Mesenchymal stem cell (in vitro differentiated cells and primary cell): ENCODE measurements around the gene TAC4.
A peak's percentile ranks its signal among the peaks of the same experiment; 100 is the strongest.

Source experiments
- DNase-seq: peaks from one replicate; pipeline ENCODE4 v3.0.0-alpha.2; 2013
- H2AFZ ChIP-seq: one replicate; pipeline ENCODE4 v1.6.1; 2013; ENCODE audit warnings: low read depth, mild to moderate bottlenecking, control low read depth, inconsistent platforms, low read length, moderate library complexity
- H2AK5ac ChIP-seq: 2 replicates; pipeline ENCODE4 v1.6.1; 2013; ENCODE audit warnings: low read length, moderate library complexity, mild to moderate bottlenecking, inconsistent platforms; ENCODE audit not compliant: severe bottlenecking
- H2BK120ac ChIP-seq: one replicate; pipeline ENCODE4 v1.6.1; 2013; ENCODE audit warnings: low read depth, mild to moderate bottlenecking, inconsistent platforms, low read length, moderate library complexity
- H2BK12ac ChIP-seq, 2 experiments: one replicate each; pipeline ENCODE4 v1.6.1; 2013; ENCODE audit warnings: inconsistent platforms in 2 of 2, low read length in 2 of 2, mild to moderate bottlenecking in 2 of 2, moderate library complexity in 2 of 2, control low read depth in 1 of 2
- H2BK15ac ChIP-seq: one replicate; pipeline ENCODE4 v1.6.1; 2013; ENCODE audit warnings: mild to moderate bottlenecking, low read depth, inconsistent platforms; ENCODE audit not compliant: poor library complexity, severe bottlenecking
- H2BK5ac ChIP-seq: 2 replicates; pipeline ENCODE4 v1.6.1; 2013; ENCODE audit warnings: low read depth, mild to moderate bottlenecking, low read length, control low read depth, inconsistent platforms; ENCODE audit not compliant: poor library complexity, severe bottlenecking
- H3K14ac ChIP-seq, 2 experiments: one replicate each; pipeline ENCODE4 v1.6.1; 2013; ENCODE audit warnings: inconsistent platforms in 2 of 2, low read length in 2 of 2, control low read depth in 1 of 2, mild to moderate bottlenecking in 1 of 2, moderate library complexity in 1 of 2
- H3K18ac ChIP-seq, 2 experiments: one replicate each; pipeline ENCODE4 v1.6.1; 2013; ENCODE audit warnings: inconsistent platforms in 2 of 2, low read length in 2 of 2, control low read depth in 1 of 2, low read depth in 1 of 2, mild to moderate bottlenecking in 1 of 2
- H3K23ac ChIP-seq, 2 experiments: one replicate each; pipeline ENCODE4 v1.6.1; 2013; ENCODE audit warnings: inconsistent platforms in 2 of 2, low read length in 2 of 2, mild to moderate bottlenecking in 2 of 2, moderate library complexity in 2 of 2, control low read depth in 1 of 2
- H3K27ac ChIP-seq: 2 replicates; pipeline ENCODE4 v1.5.1; 2013; ENCODE audit warnings: mild to moderate bottlenecking, moderate library complexity, low read length, control low read depth, inconsistent platforms; ENCODE audit not compliant: poor library complexity, severe bottlenecking
- H3K27me3 ChIP-seq, 2 experiments: 2 replicates each; pipeline versions ENCODE4 v1.6.1 to v1.7.0; 2013; ENCODE audit warnings: low read length in 2 of 2, mild to moderate bottlenecking in 2 of 2, moderate library complexity in 2 of 2, control low read depth in 1 of 2, inconsistent platforms in 1 of 2; ENCODE audit not compliant: control insufficient read depth in 1 of 2, insufficient read depth in 1 of 2
- H3K36me3 ChIP-seq, 2 experiments: 2 replicates each; pipeline versions ENCODE4 v1.6.1 to v1.7.0; 2013; ENCODE audit warnings: low read length in 2 of 2, control low read depth in 1 of 2, inconsistent platforms in 1 of 2, low read depth in 1 of 2, mild to moderate bottlenecking in 1 of 2; ENCODE audit not compliant: insufficient read depth in 2 of 2, control insufficient read depth in 1 of 2
- H3K4ac ChIP-seq, 2 experiments: one replicate each; pipeline ENCODE4 v1.6.1; 2013; ENCODE audit warnings: inconsistent platforms in 2 of 2, low read length in 2 of 2, mild to moderate bottlenecking in 2 of 2, moderate library complexity in 2 of 2, control low read depth in 1 of 2, low read depth in 1 of 2
- H3K4me1 ChIP-seq: 2 replicates; pipeline ENCODE4 v1.6.1; 2013; ENCODE audit warnings: low read depth, low read length, control low read depth; ENCODE audit not compliant: control insufficient read depth, insufficient read depth
- H3K4me2 ChIP-seq: 2 replicates; pipeline ENCODE4 v1.6.1; 2013; ENCODE audit warnings: low read length, mild to moderate bottlenecking, inconsistent platforms; ENCODE audit not compliant: poor library complexity, severe bottlenecking
- H3K4me3 ChIP-seq, 2 experiments: 2 replicates each; pipeline versions ENCODE4 v1.5.1 to v1.7.0; 2013; ENCODE audit warnings: low read length in 2 of 2, mild to moderate bottlenecking in 2 of 2, control low read depth in 1 of 2, low read depth in 1 of 2; ENCODE audit not compliant: insufficient read depth in 1 of 2
- H3K79me1 ChIP-seq: replicated peaks from 2 replicates; pipeline ENCODE4 v1.6.1; 2013; ENCODE audit warnings: mild to moderate bottlenecking, control low read depth, low read length, inconsistent platforms; ENCODE audit not compliant: poor library complexity, severe bottlenecking
- H3K9ac ChIP-seq: 2 replicates; pipeline ENCODE4 v1.7.0; 2013; ENCODE audit warnings: mild to moderate bottlenecking, low read length, moderate library complexity
- H3K9me3 ChIP-seq: 2 replicates; pipeline ENCODE4 v1.7.0; 2013; ENCODE audit warnings: mild to moderate bottlenecking, low read length; ENCODE audit not compliant: control insufficient read depth
- H4K8ac ChIP-seq: one replicate; pipeline ENCODE4 v1.6.1; 2013; ENCODE audit warnings: inconsistent platforms, mild to moderate bottlenecking, low read length, moderate library complexity
- H4K91ac ChIP-seq: one replicate; pipeline ENCODE4 v1.6.1; 2013; ENCODE audit warnings: mild to moderate bottlenecking, low read length, inconsistent platforms
- WGBS: methylation state at CpG from one replicate; pipeline ENCODE4 v1.1.7; 2013; ENCODE audit warnings: mixed read lengths; 5-methylcytosine and 5-hydroxymethylcytosine counted together

Gene TAC4

DNA sequence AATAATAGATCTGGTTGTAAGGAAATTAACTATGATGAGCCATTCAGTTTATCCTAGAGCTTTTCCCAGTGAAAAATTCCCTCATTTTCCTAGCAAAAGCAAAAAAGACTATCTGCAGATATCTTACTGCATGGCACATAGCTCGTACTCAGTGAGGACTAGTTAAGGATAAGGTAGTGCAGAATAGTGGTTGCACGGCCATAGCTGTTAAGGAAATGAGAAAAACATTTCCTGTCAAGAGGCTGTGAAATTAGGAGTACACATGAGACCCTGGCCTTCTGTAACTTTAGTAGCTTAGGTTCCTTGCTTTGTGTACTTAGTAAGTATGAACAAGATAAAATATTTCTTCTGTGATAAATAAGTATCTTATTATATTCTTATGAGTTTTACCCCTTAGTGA is 49.1 kb downstream of the TAC4 start:
- Histone ChIP-seq H3K9ac (peak overlapping the region; percentile 27), H3K23ac (no peak overlapping the region), H3K4me2 (no peak overlapping the region), H3K36me3 (peaks cover 26 to 73% of the 10 kb centered on the region in 2 experiments), H3K14ac (no peak overlapping the region), H2AK5ac (no peak overlapping the region), H4K91ac (no peak overlapping the region), H3K27ac (no peak overlapping the region), H3K9me3 (no peaks in the 10 kb centered on the region), H3K79me1 (peaks cover 26% of the 10 kb centered on the region), H3K4ac (no peak overlapping the region), H2BK15ac (no peak overlapping the region), H4K8ac (no peak overlapping the region), H2BK12ac (no peak overlapping the region), H2BK120ac (no peak overlapping the region), H2AFZ (no peak overlapping the region), H3K4me3 (no peak overlapping the region), H3K27me3 (no peaks in the 10 kb centered on the region), H3K4me1 (peaks cover 2% of the 10 kb centered on the region), H2BK5ac (no peak overlapping the region), H3K18ac (no peak overlapping the region)
- WGBS = 93% methylated on average over 2 of the region's 2 CpGs
- no peak for DNase-seq

GRCh38 chr17:49798182-49798581 is 49.7 kb downstream of the TAC4 start:
- H4K91ac ChIP-seq = no peak overlapping the region
- H2BK12ac ChIP-seq = no peak overlapping the region
- H3K4me1 ChIP-seq = peaks cover 2% of the 10 kb centered on the region
- H3K27ac ChIP-seq = no peak overlapping the region
- H3K14ac ChIP-seq = no peak overlapping the region
- H2BK15ac ChIP-seq = no peak overlapping the region
- no peak overlapping the region for H2AFZ ChIP-seq
- no peak overlapping the region for H3K4me2 ChIP-seq
- peak overlapping the region in 1 of 2 experiments; percentile 4 for H3K4me3 ChIP-seq
- peaks cover 30 to 79% of the 10 kb centered on the region in 2 experiments for H3K36me3 ChIP-seq
- no peak overlapping the region for H2BK5ac ChIP-seq
- no peak overlapping the region for H3K4ac ChIP-seq
- H2AK5ac ChIP-seq = no peak overlapping the region
- no peaks in the 10 kb centered on the region for H3K9me3 ChIP-seq
- WGBS = 90% methylated on average over 8 of the region's 8 CpGs
- H3K9ac ChIP-seq = peak overlapping the region; percentile 64
- H3K27me3 ChIP-seq = no peaks in the 10 kb centered on the region
- no peak for DNase-seq
- H2BK120ac ChIP-seq = no peak overlapping the region
- no peak overlapping the region for H4K8ac ChIP-seq
- no peak overlapping the region for H3K18ac ChIP-seq
- H3K79me1 ChIP-seq = peaks cover 26% of the 10 kb centered on the region
- no peak overlapping the region for H3K23ac ChIP-seq

DNA sequence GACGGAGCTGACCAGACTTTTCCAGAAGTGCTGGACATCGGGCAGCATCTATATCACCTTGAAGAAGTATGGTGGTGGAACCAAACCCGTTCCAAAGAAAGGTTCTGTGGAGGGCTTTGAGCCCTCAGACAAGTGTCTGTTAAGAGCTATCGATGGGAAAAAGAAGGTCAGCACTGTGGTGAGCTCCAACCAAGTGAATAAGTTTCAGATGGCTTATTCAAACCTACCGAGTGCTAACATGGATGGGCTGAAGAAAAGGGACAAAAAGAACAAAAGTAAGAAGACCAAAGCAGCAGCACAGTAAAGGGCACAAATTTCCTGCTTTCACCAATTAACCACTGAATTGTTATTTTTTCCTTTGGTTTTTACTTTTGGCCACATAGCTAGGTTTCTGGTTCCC is 52.5 kb downstream of the TAC4 start:
- H3K18ac ChIP-seq = no peak overlapping the region
- H3K9me3 ChIP-seq = no peaks in the 10 kb centered on the region
- no peak overlapping the region for H2BK15ac ChIP-seq
- no peak overlapping the region for H3K14ac ChIP-seq
- H3K36me3 ChIP-seq = peaks cover 26 to 83% of the 10 kb centered on the region in 2 experiments
- H3K9ac ChIP-seq = no peak overlapping the region
- no peak overlapping the region for H4K91ac ChIP-seq
- WGBS = 97% methylated on average over 5 of the region's 5 CpGs
- H3K23ac ChIP-seq = no peak overlapping the region
- no peak overlapping the region for H3K4ac ChIP-seq
- peaks cover 23% of the 10 kb centered on the region for H3K79me1 ChIP-seq
- H3K27ac ChIP-seq = no peak overlapping the region
- H2BK12ac ChIP-seq = no peak overlapping the region
- peaks cover 4% of the 10 kb centered on the region for H3K4me1 ChIP-seq
- H2BK120ac ChIP-seq = no peak overlapping the region
- no peak overlapping the region for H2AK5ac ChIP-seq
- no peak overlapping the region for H2AFZ ChIP-seq
- DNase-seq = no peak
- H3K4me2 ChIP-seq = no peak overlapping the region
- H3K4me3 ChIP-seq = no peak overlapping the region
- H4K8ac ChIP-seq = no peak overlapping the region
- H3K27me3 ChIP-seq = no peaks in the 10 kb centered on the region
- H2BK5ac ChIP-seq = no peak overlapping the region

- H3K4me3 ChIP-seq = no peak overlapping the region
- H3K23ac ChIP-seq = no peak overlapping the region
- no peak overlapping the region for H2AFZ ChIP-seq
- H3K9me3 ChIP-seq = no peaks in the 10 kb centered on the region
- peaks cover 4% of the 10 kb centered on the region for H3K4me1 ChIP-seq
- H2BK12ac ChIP-seq = no peak overlapping the region
- no peak overlapping the region for H3K27ac ChIP-seq
- H4K8ac ChIP-seq = no peak overlapping the region
- no peak overlapping the region for H3K9ac ChIP-seq
- DNase-seq = no peak
- H3K27me3 ChIP-seq = no peaks in the 10 kb centered on the region
- peaks cover 12% of the 10 kb centered on the region for H3K79me1 ChIP-seq
- no peak overlapping the region for H3K4me2 ChIP-seq
- no peak overlapping the region for H2BK15ac ChIP-seq
- 100% methylated on average over 3 of the region's 3 CpGs for WGBS
- no peak overlapping the region for H2BK5ac ChIP-seq
- H4K91ac ChIP-seq = no peak overlapping the region
- no peak overlapping the region for H3K4ac ChIP-seq
- peaks cover 20 to 67% of the 10 kb centered on the region in 2 experiments for H3K36me3 ChIP-seq
- no peak overlapping the region for H3K18ac ChIP-seq
- no peak overlapping the region for H2AK5ac ChIP-seq
- no peak overlapping the region for H2BK120ac ChIP-seq
- H3K14ac ChIP-seq = no peak overlapping the region
Observed at GRCh38 chr17:49793309-49793708, 54.6 kb downstream of the TAC4 start.
